ENCODE measurements around the gene C22orf39. TPM values are rescaled to one million over a fixed set of nuclear protein-coding genes. Genes with fewer than 3 reads are reported as not detected.
A peak's percentile ranks its signal among the peaks of the same experiment; 100 is the strongest.

Gene C22orf39
- total RNA-seq, 1 experiment from 2014 or later: 19.3 TPM

DNA sequence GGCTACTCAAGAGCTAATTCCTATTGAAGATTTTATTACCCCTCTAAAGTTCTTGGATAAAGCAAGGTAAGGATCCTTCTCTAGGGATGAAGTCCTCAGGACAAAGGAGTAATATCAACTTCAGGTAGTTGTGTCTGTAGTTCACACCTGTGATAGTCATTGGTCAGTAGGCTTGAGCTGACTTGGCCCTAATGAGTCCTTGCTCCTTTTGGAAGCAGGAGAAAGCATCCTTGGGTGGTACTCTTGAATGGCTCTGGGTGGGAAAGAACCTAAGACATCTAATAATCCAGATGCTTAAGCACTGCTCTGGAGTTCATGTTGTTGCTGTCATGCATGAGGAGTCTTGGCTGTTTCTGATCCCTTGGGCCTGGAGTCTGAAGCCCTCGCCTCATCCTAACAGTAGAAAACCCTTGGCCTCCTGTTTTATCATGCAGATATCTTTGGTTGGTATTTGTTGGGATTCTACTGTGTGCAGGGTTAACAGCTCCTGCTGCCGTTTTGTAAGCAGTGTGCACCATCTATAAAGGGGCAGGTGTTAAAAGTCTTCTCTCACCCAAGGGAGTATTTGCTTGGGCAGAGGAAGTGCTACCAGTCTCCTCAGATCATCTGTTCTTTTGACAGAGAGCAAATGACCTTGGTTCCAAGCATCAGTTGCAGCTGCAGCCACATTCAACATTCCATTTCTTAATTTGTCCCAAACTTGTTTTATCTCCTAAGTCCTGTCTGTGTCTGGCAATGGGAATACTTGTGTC is 12.5 kb downstream of the C22orf39 start:
- Histone ChIP-seq H4K8ac (replicated peaks; ENCODE audit: insufficient read length, low read depth, low read length) (no peak overlapping the region), H3K23ac (ENCODE audit: insufficient read length, low read depth, low read length) (no peak overlapping the region), H3K23me2 (ENCODE audit: insufficient read length, low read depth, low read length, poor library complexity, severe bottlenecking) (peaks cover 7% of the 10 kb centered on the region), H3K4me2 (ENCODE audit: insufficient read depth, insufficient read length, low read length) (no peak overlapping the region), H3K9me3 (ENCODE audit: control insufficient read depth, low read depth, low read length) (no peaks in the 10 kb centered on the region), H2BK20ac (ENCODE audit: low read depth, low read length, poor library complexity, severe bottlenecking) (no peak overlapping the region), H3K56ac (ENCODE audit: insufficient read length, low read depth, low read length) (no peak overlapping the region), H3K79me1 (ENCODE audit: insufficient read depth, low read depth, low read length, poor library complexity, severe bottlenecking) (no peaks in the 10 kb centered on the region), H4K91ac (ENCODE audit: insufficient read length, low read depth, low read length) (no peak overlapping the region), H3K27me3 (ENCODE audit: insufficient read depth, low read length) (no peaks in the 10 kb centered on the region), H2BK15ac (ENCODE audit: low read depth, low read length) (no peak overlapping the region), H2AFZ (ENCODE audit: low read length) (no peak overlapping the region), H4K5ac (ENCODE audit: insufficient read length, low read depth, low read length) (no peak overlapping the region), H3K4ac (ENCODE audit: low read depth, low read length) (no peak overlapping the region), H3K4me1 (ENCODE audit: insufficient read depth, low read length) (peaks cover 4% of the 10 kb centered on the region; the same call in 1 of the 2 replicates), H3K27ac (ENCODE audit: insufficient read length, low read depth, low read length) (no peak overlapping the region), H2AK5ac (ENCODE audit: insufficient read length, low read length) (no peak overlapping the region), H3K14ac (ENCODE audit: insufficient read depth, low read length) (no peak overlapping the region), H3K18ac (ENCODE audit: insufficient read length, low read depth, low read length) (no peak overlapping the region), H2BK12ac (ENCODE audit: insufficient read length, low read depth, low read length) (no peak overlapping the region), H2BK5ac (ENCODE audit: insufficient read length, low read length) (no peak overlapping the region), H3K9ac (ENCODE audit: extremely low read depth, insufficient read length, low read length) (no peak overlapping the region), H4K20me1 (ENCODE audit: control insufficient read depth, insufficient read depth, insufficient read length) (no peaks in the 10 kb centered on the region), H3T11ph (ENCODE audit: low read length) (no peak overlapping the region), H2BK120ac (ENCODE audit: low read depth, low read length, poor library complexity, severe bottlenecking) (no peak overlapping the region), H3K79me2 (ENCODE audit: insufficient read depth, low read length) (peaks cover 9% of the 10 kb centered on the region; the same call in 1 of the 2 replicates)
- Mint-ChIP-seq H3K27me3 (ENCODE audit: low read depth) (no peaks in the 10 kb centered on the region), H3K9me3 (no peaks in the 10 kb centered on the region), H3K27ac (peak overlapping the region in 1 of 3 experiments; percentile 35; a peak in 1 of 7 replicates), H3K4me3 (no peak overlapping the region), H3K4me1 (peaks cover 11 to 14% of the 10 kb centered on the region in 2 experiments), H3K36me3 (ENCODE audit: insufficient read depth in 1 of 3, low read depth in 3 of 3) (peaks cover 2 to 13% (median 9%) of the 10 kb centered on the region in 3 experiments; a peak in 6 of 7 replicates)
- no peak for DNase-seq
- no CpG with 5 or more reads among the region's 2 CpGs for WGBS (ENCODE audit: extremely low coverage, insufficient read length, low lambda C conversion rate)
- TF ChIP-seq, protein P1, sequence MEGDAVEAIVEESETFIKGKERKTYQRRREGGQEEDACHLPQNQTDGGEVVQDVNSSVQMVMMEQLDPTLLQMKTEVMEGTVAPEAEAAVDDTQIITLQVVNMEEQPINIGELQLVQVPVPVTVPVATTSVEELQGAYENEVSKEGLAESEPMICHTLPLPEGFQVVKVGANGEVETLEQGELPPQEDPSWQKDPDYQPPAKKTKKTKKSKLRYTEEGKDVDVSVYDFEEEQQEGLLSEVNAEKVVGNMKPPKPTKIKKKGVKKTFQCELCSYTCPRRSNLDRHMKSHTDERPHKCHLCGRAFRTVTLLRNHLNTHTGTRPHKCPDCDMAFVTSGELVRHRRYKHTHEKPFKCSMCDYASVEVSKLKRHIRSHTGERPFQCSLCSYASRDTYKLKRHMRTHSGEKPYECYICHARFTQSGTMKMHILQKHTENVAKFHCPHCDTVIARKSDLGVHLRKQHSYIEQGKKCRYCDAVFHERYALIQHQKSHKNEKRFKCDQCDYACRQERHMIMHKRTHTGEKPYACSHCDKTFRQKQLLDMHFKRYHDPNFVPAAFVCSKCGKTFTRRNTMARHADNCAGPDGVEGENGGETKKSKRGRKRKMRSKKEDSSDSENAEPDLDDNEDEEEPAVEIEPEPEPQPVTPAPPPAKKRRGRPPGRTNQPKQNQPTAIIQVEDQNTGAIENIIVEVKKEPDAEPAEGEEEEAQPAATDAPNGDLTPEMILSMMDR (conservative IDR thresholded peaks at IDR 0.05): no peak

Measured in H9 (cell line).